Brain microvascular endothelial cell (primary cell): ENCODE results near the gene ASS1.

Experiments
- DNase-seq: peaks from one replicate; pipeline ENCODE4 v3.0.0-alpha.2; 2020
- H3K27ac ChIP-seq: fragments of 250-450 bp; sonication (Bioruptor Pico); 2 replicates; pipeline ENCODE4 v1.5.1; 2020; ENCODE audit warnings: mild to moderate bottlenecking, moderate library complexity
- H3K27me3 ChIP-seq: fragments of 250-450 bp; sonication (Bioruptor Pico); replicated peaks from 2 replicates; pipeline ENCODE4 v1.5.1; 2020; ENCODE audit warnings: mild to moderate bottlenecking
- H3K36me3 ChIP-seq: fragments of 250-450 bp; sonication (Bioruptor Pico); replicated peaks from 2 replicates; pipeline ENCODE4 v1.5.1; 2020; ENCODE audit warnings: mild to moderate bottlenecking
- H3K4me3 ChIP-seq: 2 replicates; pipeline ENCODE4 v1.5.1; 2011; ENCODE audit warnings: low read depth, mild to moderate bottlenecking, control low read depth, low read length, moderate library complexity
- CTCF ChIP-seq: IDR thresholded peaks from 2 replicates; pipeline ENCODE4 v1.5.1; 2011; ENCODE audit warnings: low read depth, mild to moderate bottlenecking, moderate library complexity, low read length, control low read depth, inconsistent platforms; ENCODE audit errors: missing control alignments
- in situ Hi-C: cut with HindIII; loops from 2 replicates; pipeline ENCODE4 v1.10.0; 2017; ENCODE audit warnings: low sequenced_read_pairs, low pct_ligation_motif_present

The ASS1 gene

GRCh38 chr9:130451004-130451390 is 6.2 kb downstream of the ASS1 start:
- TF ChIP-seq CTCF: no peak
- DNase-seq: no peak
- in situ Hi-C loops: no loop called here
- no peak overlapping the region for H3K27ac ChIP-seq
- no peaks in the 10 kb centered on the region for H3K27me3 ChIP-seq
- no peak overlapping the region for H3K4me3 ChIP-seq
- H3K36me3 ChIP-seq: no peaks in the 10 kb centered on the region

- Histone ChIP-seq H3K4me3 (no peak overlapping the region), H3K27me3 (no peaks in the 10 kb centered on the region), H3K27ac (no peak overlapping the region), H3K36me3 (no peaks in the 10 kb centered on the region)
- TF ChIP-seq CTCF: peak; percentile 68
- in situ Hi-C loops: no loop called here
- peak; percentile 94 for DNase-seq
Measured at GRCh38 chr9:130451509-130452388, 7.0 kb downstream of the ASS1 start.

GRCh38 chr9:130452835-130453234 is 8.1 kb downstream of the ASS1 start:
- H3K4me3 ChIP-seq: no peak overlapping the region
- no peak overlapping the region for H3K27ac ChIP-seq
- H3K36me3 ChIP-seq: no peaks in the 10 kb centered on the region
- DNase-seq: no peak
- in situ Hi-C loops: no loop called here
- H3K27me3 ChIP-seq: no peaks in the 10 kb centered on the region
- no peak for TF ChIP-seq CTCF

- in situ Hi-C loops: no loop called here
- H3K36me3 ChIP-seq: no peaks in the 10 kb centered on the region
- H3K27ac ChIP-seq: no peak overlapping the region
- H3K4me3 ChIP-seq: no peak overlapping the region
- no peaks in the 10 kb centered on the region for H3K27me3 ChIP-seq
- TF ChIP-seq CTCF: no peak
- peak; percentile 18 for DNase-seq
Measured at GRCh38 chr9:130453487-130453886, 8.7 kb downstream of the ASS1 start.

- no peak for DNase-seq
- H3K36me3 ChIP-seq: no peaks in the 10 kb centered on the region
- in situ Hi-C loops: no loop called here
- H3K4me3 ChIP-seq: no peak overlapping the region
- no peak overlapping the region for H3K27ac ChIP-seq
- no peak for TF ChIP-seq CTCF
- H3K27me3 ChIP-seq: no peaks in the 10 kb centered on the region
Measured at GRCh38 chr9:130454096-130454811, 9.5 kb downstream of the ASS1 start.
